HCT116 (cell line): Measurements from ENCODE around the gene SLC9B1. TPM values are rescaled to one million over a fixed set of nuclear protein-coding genes. Genes with fewer than 3 reads are reported as not detected.

ENCODE experiments used
- ATAC-seq: fragments of 200-7000 bp; cut with Tn5 transposase; 2 replicates; pipeline ENCODE4 v1.9.1; 2020; ENCODE audit warnings: mild to moderate bottlenecking, moderate library complexity
- BruUV-seq: library from RNA; stranded (reverse); fragments of 400-500 nt; replicated peaks from 2 replicates; lab custom pipeline; 2021; lab: Mats Ljungman, UMichigan
- CTCF ChIA-PET: fragments of 300-600 bp; sonication (Branson Sonifier 250); formaldehyde crosslinking; loops from one replicate; lab custom pipeline; 2021; ENCODE audit warnings: antibody characterized with exemption; lab: Charles Lee
- POLR2A ChIA-PET: fragments of 300-600, 350-600 bp; sonication (Branson Sonifier 250); formaldehyde crosslinking; loops from one replicate; lab custom pipeline; 2021; ENCODE audit warnings: antibody characterized with exemption; lab: Charles Lee
- RAD21 ChIA-PET, 2 experiments: fragments of 300-600 bp; sonication (Branson Sonifier 250); formaldehyde crosslinking; loops; one replicate each; lab custom pipeline; 2023; ENCODE audit warnings: low total read pairs in 2 of 2; ENCODE audit not compliant: uncharacterized antibody in 2 of 2, unreplicated experiment in 2 of 2, low non-redundant PET in 1 of 2; lab: Charles Lee
- DNase-seq: peaks from one replicate; pipeline ENCODE4 v3.0.0-alpha.2; 2010; ENCODE audit warnings: low read depth, low spot score
- H2AFZ ChIP-seq: fragments of 200-600 bp; shearing (Covaris generic), sonication (generic); 2 replicates; pipeline ENCODE4 v1.6.1; 2017; ENCODE audit warnings: low read depth, mixed run types, mixed read lengths, antibody characterized with exemption, low read length; ENCODE audit not compliant: poor library complexity, severe bottlenecking
- H3K27ac ChIP-seq: 2 replicates; pipeline ENCODE4 v1.5.1; 2012; ENCODE audit warnings: low read depth, low read length
- H3K27me3 ChIP-seq: fragments of 200-600 bp; sonication (generic); 2 replicates; pipeline ENCODE4 v1.6.1; 2016; ENCODE audit warnings: mixed run types, low read length, mixed read lengths; ENCODE audit not compliant: insufficient read depth
- H3K36me3 ChIP-seq, 2 experiments: fragments of 200-500 bp in 1 of 2; fragments of 200-600 bp in 1 of 2; sonication (Bioruptor generic) in 1 of 2; sonication (generic) in 1 of 2; 2 replicates each; pipeline versions ENCODE4 v1.5.1 to v1.6.1; 2014 to 2016; ENCODE audit warnings: low read length in 2 of 2, inconsistent platforms in 1 of 2, mixed read lengths in 1 of 2, mixed run types in 1 of 2; ENCODE audit not compliant: insufficient read depth in 2 of 2, control insufficient read depth in 1 of 2
- H3K4me1 ChIP-seq, 2 experiments: fragments of 200-600 bp in 1 of 2; sonication (generic) in 1 of 2; 2 replicates each; pipeline versions ENCODE4 v1.5.1 to v1.6.1; 2012 to 2017; ENCODE audit warnings: low read length in 2 of 2, inconsistent platforms in 1 of 2, mild to moderate bottlenecking in 1 of 2, mixed read lengths in 1 of 2, mixed run types in 1 of 2, moderate library complexity in 1 of 2; ENCODE audit not compliant: insufficient read depth in 2 of 2, control insufficient read depth in 1 of 2
- H3K4me2 ChIP-seq: fragments of 200-600 bp; sonication (generic); 2 replicates; pipeline ENCODE4 v1.6.1; 2017; ENCODE audit warnings: mixed run types, low read length, mixed read lengths
- H3K4me3 ChIP-seq, 2 experiments: fragments of 200-600 bp in 1 of 2; sonication (generic) in 1 of 2; replicated peaks in 1 of 2; 2 replicates each; pipeline ENCODE4 v1.5.1; 2011 to 2016; ENCODE audit warnings: low read length in 2 of 2, control low read depth in 1 of 2, low read depth in 1 of 2, mild to moderate bottlenecking in 1 of 2, mixed read lengths in 1 of 2, mixed run types in 1 of 2
- H3K79me2 ChIP-seq: fragments of 200-600 bp; sonication (generic); 2 replicates; pipeline ENCODE4 v1.6.1; 2017; ENCODE audit warnings: mild to moderate bottlenecking, mixed run types, low read length, moderate library complexity, mixed read lengths; ENCODE audit not compliant: insufficient read depth
- H3K9ac ChIP-seq: fragments of 200-600 bp; sonication (generic); 2 replicates; pipeline ENCODE4 v1.6.1; 2016; ENCODE audit warnings: low read length, mixed read lengths
- H3K9me2 ChIP-seq: fragments of 200-600 bp; sonication (generic), shearing (Covaris generic); 2 replicates; pipeline ENCODE4 v1.6.1; 2017; ENCODE audit warnings: mixed run types, mild to moderate bottlenecking, moderate library complexity; ENCODE audit not compliant: insufficient read depth
- H3K9me3 ChIP-seq, 2 experiments: fragments of 200-500 bp in 1 of 2; fragments of 200-600 bp in 1 of 2; sonication (Bioruptor generic) in 1 of 2; sonication (generic) in 1 of 2; 2 replicates each; pipeline ENCODE4 v1.6.1; 2014 to 2017; ENCODE audit warnings: low read length in 2 of 2, mixed read lengths in 2 of 2, inconsistent platforms in 1 of 2, low read depth in 1 of 2, mild to moderate bottlenecking in 1 of 2, mixed run types in 1 of 2, moderate library complexity in 1 of 2; ENCODE audit not compliant: control insufficient read depth in 1 of 2, insufficient read depth in 1 of 2
- H4K20me1 ChIP-seq: fragments of 200-600 bp; sonication (generic), shearing (Covaris generic); 2 replicates; pipeline ENCODE4 v1.6.1; 2017; ENCODE audit warnings: mixed run types, mild to moderate bottlenecking, moderate library complexity; ENCODE audit not compliant: insufficient read depth
- ATF3 ChIP-seq: IDR thresholded peaks from 2 replicates; pipeline ENCODE4 v1.6.1; 2012
- CBX3 ChIP-seq: IDR thresholded peaks from 2 replicates; pipeline ENCODE4 v1.6.1; 2012; ENCODE audit warnings: low read depth
- CEBPB ChIP-seq: IDR thresholded peaks from 2 replicates; pipeline ENCODE4 v1.6.1; 2012; ENCODE audit warnings: low read depth
- EGR1 ChIP-seq: IDR thresholded peaks from 2 replicates; pipeline ENCODE4 v1.6.1; 2012; ENCODE audit warnings: low read depth
- ELF1 ChIP-seq: IDR thresholded peaks from 2 replicates; pipeline ENCODE4 v1.6.1; 2012; ENCODE audit warnings: low read depth, borderline replicate concordance
- FOSL1 ChIP-seq: IDR thresholded peaks from 2 replicates; pipeline ENCODE4 v1.6.1; 2012; ENCODE audit warnings: low read depth
- JUND ChIP-seq: IDR thresholded peaks from 2 replicates; pipeline ENCODE4 v1.6.1; 2012
- POLR2AphosphoS5 ChIP-seq: IDR thresholded peaks from 2 replicates; pipeline ENCODE4 v1.6.1; 2011; ENCODE audit warnings: mild to moderate bottlenecking, low read depth, low read length, moderate library complexity
- SP1 ChIP-seq: IDR thresholded peaks from 2 replicates; pipeline ENCODE4 v1.6.1; 2012; ENCODE audit warnings: low read depth
- SRF ChIP-seq: IDR thresholded peaks from 2 replicates; pipeline ENCODE4 v1.6.1; 2012; ENCODE audit warnings: low read depth
- YY1 ChIP-seq: IDR thresholded peaks from 2 replicates; pipeline ENCODE4 v1.6.1; 2011; ENCODE audit warnings: low read length, low read depth, moderate library complexity, mild to moderate bottlenecking; ENCODE audit not compliant: insufficient replicate concordance; ENCODE audit errors: extremely low read depth
- ZNF274 ChIP-seq: fragments of 200-500 bp; sonication (Bioruptor generic); IDR thresholded peaks from 2 replicates; pipeline ENCODE4 v1.6.1; 2014; ENCODE audit warnings: mild to moderate bottlenecking, low read depth, low read length, inconsistent platforms
- intact Hi-C: fragments of 100-400 bp; cut with micrococcal nuclease; formaldehyde crosslinking; loops from 2 replicates; pipeline ENCODE4 v1.10.0; 2022
- total RNA-seq: library from RNA; stranded (reverse); gene quantifications from one replicate; pipeline ENCODE4 v1.2.1, GENCODE V29; 2021; ENCODE audit not compliant: unreplicated experiment
- TF ChIP-seq, protein P1 (sequence below): IDR thresholded peaks from 2 replicates; pipeline ENCODE4 v1.6.1; 2012; ENCODE audit warnings: low read depth
- TF ChIP-seq, protein P2 (sequence below): IDR thresholded peaks from 2 replicates; pipeline ENCODE4 v1.6.1; 2012

Gene SLC9B1
- total RNA-seq, 1 experiment from 2014 or later, result 0.74 TPM

DNA sequence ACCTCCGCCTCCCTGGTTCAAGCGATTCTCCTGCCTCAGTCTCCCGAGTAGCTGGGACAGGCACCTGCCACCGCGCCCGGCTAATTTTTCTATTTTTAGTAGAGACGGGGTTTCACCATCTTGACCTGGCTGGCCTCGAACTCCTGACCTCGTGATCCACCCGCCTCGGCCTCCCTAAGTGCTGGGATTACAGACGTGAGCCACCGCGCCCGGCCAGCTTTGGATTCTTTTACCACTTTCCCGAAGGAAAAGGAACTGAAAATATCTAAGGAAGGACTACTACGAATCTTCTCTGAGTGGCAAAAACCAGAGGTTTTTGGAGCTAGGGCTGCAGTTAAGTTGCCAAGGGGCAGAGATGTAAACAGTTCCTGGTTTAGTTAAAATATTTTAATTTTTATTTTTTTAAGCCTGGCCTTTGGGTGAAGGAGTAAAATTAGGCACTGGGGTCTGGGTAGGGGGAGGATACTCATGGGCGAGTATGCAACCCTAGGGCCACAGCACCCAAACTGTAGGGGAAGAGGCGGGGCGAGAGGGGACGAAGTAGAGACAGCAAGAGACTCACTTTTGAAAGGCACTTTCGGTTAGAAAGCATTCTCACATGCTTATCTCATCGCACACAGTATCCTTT, 151.2 kb downstream of the SLC9B1 start:
- H3K36me3 ChIP-seq, result no peaks in the 10 kb centered on the region; a peak in 1 of 4 replicates
- no peak overlapping the region for H2AFZ ChIP-seq
- peaks cover 89% of the 10 kb centered on the region for H3K79me2 ChIP-seq
- no peaks in the 10 kb centered on the region for H3K9me2 ChIP-seq
- peak overlapping the region; percentile 87 for H3K27ac ChIP-seq
- peak overlapping the region; percentile 85 for H3K4me2 ChIP-seq
- H3K9ac ChIP-seq, result peak overlapping the region; percentile 78
- ChIA-PET CTCF (no interaction called here), RAD21 (interaction anchor here (0.7 to 1.1 kb wide), 3 partner anchors 40 to 831 kb away, joined by 3 to 5 read pairs (median 3); partner anchors contain the start of gene UBE2D3 (in 1 of the 2)), POLR2A (interaction anchor here (1.2 to 2.9 kb wide), 3 partner anchors 16 to 43 kb away, joined by 3 to 49 read pairs (median 6); partner anchors contain the start of gene UBE2D3)
- BruUV-seq, result TSS peak; percentile 71
- intact Hi-C loops, result loop anchor here (1.0 kb wide), 1 partner anchor 40 kb away; no protein-coding TSS in a partner anchor
- no peaks in the 10 kb centered on the region for H3K9me3 ChIP-seq
- no peaks in the 10 kb centered on the region for H3K27me3 ChIP-seq
- TF ChIP-seq ATF3, result no peak
- TF ChIP-seq, protein P1, sequence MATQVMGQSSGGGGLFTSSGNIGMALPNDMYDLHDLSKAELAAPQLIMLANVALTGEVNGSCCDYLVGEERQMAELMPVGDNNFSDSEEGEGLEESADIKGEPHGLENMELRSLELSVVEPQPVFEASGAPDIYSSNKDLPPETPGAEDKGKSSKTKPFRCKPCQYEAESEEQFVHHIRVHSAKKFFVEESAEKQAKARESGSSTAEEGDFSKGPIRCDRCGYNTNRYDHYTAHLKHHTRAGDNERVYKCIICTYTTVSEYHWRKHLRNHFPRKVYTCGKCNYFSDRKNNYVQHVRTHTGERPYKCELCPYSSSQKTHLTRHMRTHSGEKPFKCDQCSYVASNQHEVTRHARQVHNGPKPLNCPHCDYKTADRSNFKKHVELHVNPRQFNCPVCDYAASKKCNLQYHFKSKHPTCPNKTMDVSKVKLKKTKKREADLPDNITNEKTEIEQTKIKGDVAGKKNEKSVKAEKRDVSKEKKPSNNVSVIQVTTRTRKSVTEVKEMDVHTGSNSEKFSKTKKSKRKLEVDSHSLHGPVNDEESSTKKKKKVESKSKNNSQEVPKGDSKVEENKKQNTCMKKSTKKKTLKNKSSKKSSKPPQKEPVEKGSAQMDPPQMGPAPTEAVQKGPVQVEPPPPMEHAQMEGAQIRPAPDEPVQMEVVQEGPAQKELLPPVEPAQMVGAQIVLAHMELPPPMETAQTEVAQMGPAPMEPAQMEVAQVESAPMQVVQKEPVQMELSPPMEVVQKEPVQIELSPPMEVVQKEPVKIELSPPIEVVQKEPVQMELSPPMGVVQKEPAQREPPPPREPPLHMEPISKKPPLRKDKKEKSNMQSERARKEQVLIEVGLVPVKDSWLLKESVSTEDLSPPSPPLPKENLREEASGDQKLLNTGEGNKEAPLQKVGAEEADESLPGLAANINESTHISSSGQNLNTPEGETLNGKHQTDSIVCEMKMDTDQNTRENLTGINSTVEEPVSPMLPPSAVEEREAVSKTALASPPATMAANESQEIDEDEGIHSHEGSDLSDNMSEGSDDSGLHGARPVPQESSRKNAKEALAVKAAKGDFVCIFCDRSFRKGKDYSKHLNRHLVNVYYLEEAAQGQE, result no peak
- TF ChIP-seq, protein P2, sequence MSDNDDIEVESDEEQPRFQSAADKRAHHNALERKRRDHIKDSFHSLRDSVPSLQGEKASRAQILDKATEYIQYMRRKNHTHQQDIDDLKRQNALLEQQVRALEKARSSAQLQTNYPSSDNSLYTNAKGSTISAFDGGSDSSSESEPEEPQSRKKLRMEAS, result no peak
- TF ChIP-seq ZNF274, result no peak
- TF ChIP-seq YY1, result no peak
- TF ChIP-seq ELF1, result no peak
- TF ChIP-seq SP1, result no peak
- TF ChIP-seq CEBPB, result no peak
- TF ChIP-seq EGR1, result 0 out of 2 replicates have a peak, but pooled peaks have one; percentile 16
- TF ChIP-seq FOSL1, result no peak
- 0 out of 2 replicates have a peak, but pooled peaks have one; percentile 49 for TF ChIP-seq CBX3
- 0 out of 2 replicates have a peak, but pooled peaks have one; percentile 6 for TF ChIP-seq JUND
- no peak for TF ChIP-seq POLR2AphosphoS5
- TF ChIP-seq SRF, result no peak
- DNase-seq, result no peak
- H3K4me1 ChIP-seq, result peaks cover 5 to 28% of the 10 kb centered on the region in 2 experiments; a peak in 3 of 4 replicates
- no peaks in the 10 kb centered on the region for H4K20me1 ChIP-seq
- ATAC-seq, result peak; percentile 57
- peak overlapping the region; percentile 61 to 69 for H3K4me3 ChIP-seq
